Measurements from ENCODE around the gene RTBDN.
A peak's percentile ranks its signal among the peaks of the same experiment; 100 is the strongest.

RTBDN gene

DNA sequence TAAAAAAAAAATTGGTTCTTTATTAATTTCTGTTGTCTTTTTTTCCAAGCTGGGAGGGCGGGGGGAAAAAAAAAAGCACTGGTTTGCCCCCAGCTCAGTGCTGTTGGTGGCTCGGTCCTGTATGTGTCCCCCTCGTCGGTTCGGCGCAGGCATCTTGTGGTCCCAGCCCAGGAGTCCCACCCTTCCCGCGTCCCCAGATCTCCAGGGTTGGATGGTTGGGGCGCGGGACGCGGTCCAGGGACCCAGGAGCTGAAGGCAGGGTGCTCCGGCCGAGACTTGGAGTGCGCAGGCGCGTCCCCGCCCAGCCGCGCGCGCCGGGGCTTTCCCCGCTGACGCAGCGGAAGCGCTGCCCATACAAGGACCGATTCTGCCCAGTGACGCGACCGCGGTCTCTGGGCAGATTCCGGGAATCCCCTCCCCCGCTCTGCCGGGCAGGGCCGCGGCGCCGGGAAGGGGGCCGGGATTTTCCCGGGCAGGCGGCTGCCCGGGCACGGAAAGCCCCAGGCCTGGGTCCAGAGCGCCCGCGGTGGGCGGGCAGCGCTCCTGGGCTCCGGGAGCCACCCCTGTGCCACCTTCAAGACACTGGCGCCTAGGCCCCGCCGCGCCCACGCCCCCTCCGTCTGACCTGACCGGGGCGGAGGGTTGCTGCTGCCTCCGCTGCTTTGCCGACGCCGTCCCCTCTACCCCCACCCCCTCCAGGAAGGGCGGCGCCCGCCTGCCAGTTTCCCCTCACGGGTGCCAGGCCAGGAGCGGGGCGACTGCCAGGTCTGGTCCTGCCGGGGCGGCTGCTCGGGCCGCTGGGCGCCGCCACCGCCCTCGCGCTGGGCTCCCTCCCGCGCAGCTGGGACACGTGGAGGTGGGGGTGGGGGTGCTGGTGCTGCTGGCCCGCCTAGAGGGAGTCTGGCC is 40.8 kb downstream of the RTBDN start:
- DNase-seq (ENCODE audit: low read depth in 3 of 3, low spot score in 1 of 3), result peak; percentile 90 to 94 (median 93)

- DNase-seq (ENCODE audit: low read depth in 3 of 3, low spot score in 1 of 3), result no peak
Observed at GRCh38 chr19:12792853-12793289, 41.5 kb downstream of the RTBDN start.

DNA sequence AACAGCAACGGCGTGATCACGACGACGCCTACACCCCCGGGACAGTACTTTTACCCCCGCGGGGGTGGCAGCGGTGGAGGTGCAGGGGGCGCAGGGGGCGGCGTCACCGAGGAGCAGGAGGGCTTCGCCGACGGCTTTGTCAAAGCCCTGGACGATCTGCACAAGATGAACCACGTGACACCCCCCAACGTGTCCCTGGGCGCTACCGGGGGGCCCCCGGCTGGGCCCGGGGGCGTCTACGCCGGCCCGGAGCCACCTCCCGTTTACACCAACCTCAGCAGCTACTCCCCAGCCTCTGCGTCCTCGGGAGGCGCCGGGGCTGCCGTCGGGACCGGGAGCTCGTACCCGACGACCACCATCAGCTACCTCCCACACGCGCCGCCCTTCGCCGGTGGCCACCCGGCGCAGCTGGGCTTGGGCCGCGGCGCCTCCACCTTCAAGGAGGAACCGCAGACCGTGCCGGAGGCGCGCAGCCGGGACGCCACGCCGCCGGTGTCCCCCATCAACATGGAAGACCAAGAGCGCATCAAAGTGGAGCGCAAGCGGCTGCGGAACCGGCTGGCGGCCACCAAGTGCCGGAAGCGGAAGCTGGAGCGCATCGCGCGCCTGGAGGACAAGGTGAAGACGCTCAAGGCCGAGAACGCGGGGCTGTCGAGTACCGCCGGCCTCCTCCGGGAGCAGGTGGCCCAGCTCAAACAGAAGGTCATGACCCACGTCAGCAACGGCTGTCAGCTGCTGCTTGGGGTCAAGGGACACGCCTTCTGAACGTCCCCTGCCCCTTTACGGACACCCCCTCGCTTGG is 42.1 kb downstream of the RTBDN start:
- peak in 2 of 3 donors; percentile 51 to 61 for DNase-seq (ENCODE audit: low read depth in 3 of 3, low spot score in 1 of 3)

- peak; percentile 93 to 99 (median 98) for DNase-seq (ENCODE audit: low read depth in 3 of 3, low spot score in 1 of 3)
Observed at GRCh38 chr19:12791345-12792050, 42.9 kb downstream of the RTBDN start, which contains the start of gene JUNB. JUNB (plus strand) TSS chr19:12791486; CDS start chr19:12791772, 286 bp downstream.

DNA sequence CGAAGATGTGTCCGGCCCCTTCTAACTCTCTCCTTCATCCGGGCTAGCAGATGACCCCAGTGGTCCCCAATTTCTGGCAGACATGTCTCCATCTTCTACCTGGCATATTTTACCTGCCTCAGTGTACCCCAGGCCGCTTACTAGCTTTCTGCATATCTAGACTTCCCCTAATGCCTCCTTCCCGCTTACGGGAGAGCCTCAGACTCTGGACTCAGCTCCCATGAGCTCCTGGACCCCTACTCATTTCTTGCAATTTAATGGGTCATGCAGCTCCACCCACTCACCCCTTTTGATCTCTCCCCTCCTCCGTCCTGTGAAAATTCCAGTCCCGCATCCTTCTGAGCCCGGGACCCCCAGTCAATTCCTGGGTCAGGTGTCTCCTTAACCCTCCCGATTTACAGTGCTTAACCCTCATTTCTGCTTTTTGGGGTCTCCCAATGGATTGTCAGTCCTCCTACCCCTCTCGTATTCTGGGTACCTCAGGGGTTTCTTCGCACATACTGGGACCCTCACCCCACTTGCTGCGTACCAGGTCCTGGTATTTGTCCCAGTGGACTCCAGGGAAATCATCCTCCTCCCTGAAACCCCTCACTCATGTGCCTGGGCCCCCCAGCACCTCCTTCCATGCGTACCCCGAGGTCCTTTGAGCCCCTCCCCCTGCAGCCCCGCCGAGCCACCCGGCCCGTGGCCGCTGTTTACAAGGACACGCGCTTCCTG is 43.6 kb downstream of the RTBDN start:
- DNase-seq (ENCODE audit: low read depth in 3 of 3, low spot score in 1 of 3), result no peak

DNA sequence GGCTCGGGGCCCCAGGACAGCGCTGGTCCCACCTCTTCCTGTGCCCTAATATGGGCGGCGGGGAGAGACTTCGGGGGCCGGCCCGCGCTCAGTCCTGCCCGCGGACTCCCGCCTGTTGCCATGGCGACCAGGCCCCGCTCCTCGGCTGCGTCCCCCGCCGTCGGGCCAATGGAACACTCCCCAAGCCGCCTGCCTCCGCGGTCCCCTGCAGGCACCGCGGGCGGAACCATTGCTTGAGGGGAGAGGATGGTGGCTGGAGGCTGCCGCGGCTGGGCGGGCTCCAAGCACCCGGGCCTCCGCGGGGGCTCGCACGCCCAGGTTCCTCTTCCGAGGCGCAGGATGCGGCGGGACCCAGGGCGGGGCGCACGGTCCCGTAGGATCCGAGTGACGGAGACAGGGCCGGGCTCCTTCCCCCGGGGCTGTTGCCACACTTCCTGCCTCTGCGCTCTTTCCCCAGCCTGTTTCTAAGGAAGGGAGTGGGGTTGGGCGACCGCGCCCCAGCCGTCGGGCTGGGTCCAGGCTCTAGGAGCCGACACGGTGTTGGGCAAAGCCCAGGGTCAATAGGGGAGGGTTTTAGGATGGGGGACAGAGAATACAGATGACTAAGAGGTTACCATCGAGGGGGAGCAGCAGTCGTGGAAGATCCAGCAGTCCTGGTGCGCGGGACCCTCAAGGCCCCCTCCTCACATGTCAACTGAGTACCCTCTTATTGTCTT is 44.3 kb downstream of the RTBDN start:
- DNase-seq (ENCODE audit: low read depth in 3 of 3, low spot score in 1 of 3), result peak; percentile 68 to 87 (median 81)

- no peak for DNase-seq (ENCODE audit: low read depth in 3 of 3, low spot score in 1 of 3)
Observed at GRCh38 chr19:12789098-12789903, 45.1 kb downstream of the RTBDN start.

DNA sequence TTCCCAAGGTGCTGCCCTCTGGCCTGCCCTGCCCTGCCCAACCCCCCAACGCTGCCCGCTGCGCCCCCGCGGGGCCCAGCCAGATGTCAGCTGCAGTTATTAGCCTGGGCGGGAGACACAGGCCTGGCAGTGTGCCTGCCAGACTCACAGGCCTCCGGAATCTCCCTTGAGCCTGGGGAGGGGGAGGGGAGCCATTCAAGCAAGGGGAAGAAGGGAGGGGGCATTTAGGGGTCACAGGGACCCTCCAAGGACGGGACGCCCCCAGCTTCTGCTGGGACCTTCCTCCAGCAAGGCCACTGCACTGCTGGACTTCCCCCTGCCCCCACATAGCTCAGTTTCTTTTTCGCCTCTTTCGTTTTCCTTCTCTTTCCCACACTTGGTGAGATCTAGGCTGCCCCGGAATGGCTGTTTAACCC is 45.7 kb downstream of the RTBDN start:
- DNase-seq (ENCODE audit: low read depth in 3 of 3, low spot score in 1 of 3), result no peak

DNA sequence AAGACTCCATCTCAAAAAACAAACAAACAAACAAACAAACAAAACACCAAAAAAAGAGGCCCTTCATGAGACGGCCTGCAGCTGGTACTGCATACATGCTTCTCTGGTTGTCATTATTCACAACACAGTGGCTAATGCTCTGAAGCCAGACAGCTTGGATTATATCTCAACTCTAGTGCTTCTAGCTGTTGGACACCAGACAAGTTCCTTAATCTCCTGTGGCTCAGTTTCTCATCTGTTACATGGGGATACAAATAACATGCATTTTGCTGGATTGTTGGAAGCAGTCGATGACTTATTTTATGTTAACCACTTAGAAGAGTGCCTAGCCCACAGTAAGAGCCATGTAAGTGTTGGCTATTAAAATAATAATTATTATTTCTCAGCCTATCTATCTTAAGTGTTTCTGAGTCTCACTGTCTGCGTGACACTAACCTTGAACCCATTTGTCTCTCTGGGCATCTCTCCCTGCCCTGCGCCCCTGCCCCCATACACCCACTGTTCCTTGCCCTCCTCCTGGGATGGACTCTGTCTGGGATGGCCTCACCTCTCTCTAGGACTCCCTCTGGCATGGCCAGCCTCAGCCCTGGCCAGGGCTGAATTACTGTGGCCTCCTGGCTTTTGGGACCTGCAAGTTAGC is 46.2 kb downstream of the RTBDN start:
- no peak for DNase-seq (ENCODE audit: low read depth in 3 of 3, low spot score in 1 of 3)

DNA sequence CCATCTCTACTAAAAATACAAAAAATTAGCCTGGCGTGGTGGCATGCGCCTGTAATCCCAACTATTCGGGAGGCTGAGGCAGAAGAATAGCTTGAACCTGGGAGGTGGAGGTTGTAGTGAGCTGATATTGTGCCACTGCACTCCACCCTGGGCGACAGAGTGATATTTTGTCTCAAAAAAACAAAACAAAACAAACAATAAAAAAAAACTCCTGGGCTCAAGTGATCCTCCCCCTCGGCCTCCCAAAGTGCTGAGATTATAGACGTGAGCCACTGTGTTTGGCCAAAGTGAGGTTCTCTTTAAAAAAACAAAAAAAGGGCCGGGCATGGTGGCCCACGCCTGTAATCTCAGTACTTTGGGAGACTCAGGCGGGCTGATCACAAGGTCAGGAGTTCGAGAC is 46.9 kb downstream of the RTBDN start:
- no peak for DNase-seq (ENCODE audit: low read depth in 3 of 3, low spot score in 1 of 3)

DNA sequence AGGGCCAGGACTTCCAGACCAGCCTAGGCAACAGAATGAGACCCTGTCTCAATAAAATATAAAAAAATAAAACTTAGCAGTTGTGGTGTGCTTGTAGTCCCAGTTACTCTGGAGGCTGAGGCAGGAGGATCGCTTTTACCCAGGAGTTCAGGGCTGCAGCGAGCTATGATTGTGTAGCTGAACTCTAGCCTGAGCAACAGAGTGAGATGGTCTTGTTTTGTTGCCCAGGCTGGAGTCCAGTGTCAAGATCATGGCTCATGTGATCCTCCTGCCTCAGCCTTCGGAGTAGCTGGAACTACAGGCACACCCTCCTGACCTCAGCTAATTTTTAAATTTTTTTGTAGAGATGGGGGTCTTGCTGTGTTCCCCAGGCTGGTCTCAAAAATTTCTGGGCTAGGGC is 47.4 kb downstream of the RTBDN start:
- no peak for DNase-seq (ENCODE audit: low read depth in 3 of 3, low spot score in 1 of 3)

DNA sequence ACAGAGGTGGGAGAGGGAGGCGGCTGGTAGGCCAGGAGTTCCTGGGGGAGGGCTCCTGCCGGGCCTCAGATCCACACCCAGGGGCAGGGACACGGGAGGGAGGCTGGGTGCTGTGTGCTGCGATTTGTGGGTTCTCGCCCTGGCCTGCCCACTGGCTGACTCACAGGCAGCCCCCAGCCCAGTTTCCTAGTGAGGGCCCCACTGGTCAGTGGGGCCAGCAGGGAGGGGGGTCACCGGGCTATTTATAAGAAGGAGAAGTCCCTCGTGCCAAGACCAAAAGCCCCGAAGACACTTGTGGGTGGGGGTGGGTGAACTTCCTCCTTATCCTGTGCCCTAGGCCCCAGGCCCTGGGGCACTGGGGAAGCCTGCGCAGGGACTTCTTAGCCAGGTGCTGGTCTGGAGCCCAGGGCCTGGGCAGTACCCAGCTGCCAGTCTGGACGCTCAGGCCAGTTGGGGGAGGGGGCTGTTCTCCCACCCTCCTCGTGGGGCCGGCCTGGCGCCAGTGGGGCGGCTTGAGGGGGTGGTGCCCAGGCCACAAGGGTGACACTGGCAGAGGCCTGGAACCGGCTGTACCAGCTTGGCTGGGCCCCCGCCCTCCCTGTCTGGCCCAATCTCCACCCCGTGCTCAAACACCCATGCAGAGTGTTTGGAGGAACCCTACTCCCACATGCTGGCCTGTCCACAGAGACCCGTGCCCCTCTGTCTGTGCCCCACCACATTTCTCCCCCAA is 48.1 kb downstream of the RTBDN start:
- DNase-seq (ENCODE audit: low read depth in 3 of 3, low spot score in 1 of 3), result no peak

GRCh38 chr19:12785431-12786031 is 48.8 kb downstream of the RTBDN start:
- no peak for DNase-seq (ENCODE audit: low read depth in 3 of 3, low spot score in 1 of 3)

GRCh38 chr19:12784871-12785430 is 49.4 kb downstream of the RTBDN start:
- no peak for DNase-seq (ENCODE audit: low read depth in 3 of 3, low spot score in 1 of 3)

GRCh38 chr19:12784394-12784870 is 49.9 kb downstream of the RTBDN start:
- no peak for DNase-seq (ENCODE audit: low read depth in 3 of 3, low spot score in 1 of 3)

GRCh38 chr19:12783849-12784393 is 50.5 kb downstream of the RTBDN start:
- no peak for DNase-seq (ENCODE audit: low read depth in 3 of 3, low spot score in 1 of 3)

All from stimulated activated CD4-positive, alpha-beta T cell treated with anti-CD3 and anti-CD28 coated beads, TNF-alpha, amount 100 ng/mL, for 1 hour (primary cell).